Hepatocyte (in vitro differentiated cells): ENCODE data around the gene UBE2E2.

Experiments used
- EZH2 ChIP-seq: fragments of 200-600 bp; sonication (generic); IDR thresholded peaks from 2 replicates; pipeline ENCODE4 v1.6.1; 2016; ENCODE audit warnings: antibody characterized with exemption, mild to moderate bottlenecking, borderline replicate concordance
- TF ChIP-seq, protein P1 (sequence below): fragments of 200-600 bp; sonication (generic); IDR thresholded peaks from 2 replicates; pipeline ENCODE4 v1.5.1; 2016; ENCODE audit warnings: antibody characterized with exemption, mild to moderate bottlenecking; ENCODE audit not compliant: poor library complexity

DNA sequence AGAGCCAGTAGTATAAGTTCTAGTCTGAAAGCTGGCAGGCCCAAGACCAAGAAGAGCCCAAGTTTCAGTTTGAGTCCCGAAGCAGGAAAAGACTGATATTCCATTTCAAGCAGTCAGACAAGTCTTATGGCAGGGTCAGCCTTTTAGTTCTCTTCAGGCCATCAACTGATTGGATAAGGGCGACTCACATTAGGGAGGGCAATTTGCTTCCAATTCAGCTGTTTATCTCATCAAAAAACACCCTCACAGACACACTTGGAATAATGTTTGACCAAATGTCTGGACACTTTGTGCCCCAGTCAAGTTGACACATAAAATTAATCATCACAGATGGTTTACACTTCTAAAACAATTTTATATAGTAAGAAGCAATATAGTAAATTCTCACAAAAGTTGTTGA is 69.7 kb downstream of the UBE2E2 start:
- TF ChIP-seq, protein P1, sequence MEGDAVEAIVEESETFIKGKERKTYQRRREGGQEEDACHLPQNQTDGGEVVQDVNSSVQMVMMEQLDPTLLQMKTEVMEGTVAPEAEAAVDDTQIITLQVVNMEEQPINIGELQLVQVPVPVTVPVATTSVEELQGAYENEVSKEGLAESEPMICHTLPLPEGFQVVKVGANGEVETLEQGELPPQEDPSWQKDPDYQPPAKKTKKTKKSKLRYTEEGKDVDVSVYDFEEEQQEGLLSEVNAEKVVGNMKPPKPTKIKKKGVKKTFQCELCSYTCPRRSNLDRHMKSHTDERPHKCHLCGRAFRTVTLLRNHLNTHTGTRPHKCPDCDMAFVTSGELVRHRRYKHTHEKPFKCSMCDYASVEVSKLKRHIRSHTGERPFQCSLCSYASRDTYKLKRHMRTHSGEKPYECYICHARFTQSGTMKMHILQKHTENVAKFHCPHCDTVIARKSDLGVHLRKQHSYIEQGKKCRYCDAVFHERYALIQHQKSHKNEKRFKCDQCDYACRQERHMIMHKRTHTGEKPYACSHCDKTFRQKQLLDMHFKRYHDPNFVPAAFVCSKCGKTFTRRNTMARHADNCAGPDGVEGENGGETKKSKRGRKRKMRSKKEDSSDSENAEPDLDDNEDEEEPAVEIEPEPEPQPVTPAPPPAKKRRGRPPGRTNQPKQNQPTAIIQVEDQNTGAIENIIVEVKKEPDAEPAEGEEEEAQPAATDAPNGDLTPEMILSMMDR, result no peak
- no peak for TF ChIP-seq EZH2
